GM12864 (cell line): ENCODE data around the gene PRKAG2.
"Not testable (repeated sequence)": the region's sequence is repeated elsewhere in the genome, so short reads cannot be mapped to it uniquely, and the experiment has no call there.

Experiments used
- DNase-seq: peaks from one replicate; pipeline ENCODE4 v3.0.0-alpha.2; 2011; ENCODE audit warnings: low read depth
- H3K4me3 ChIP-seq: 2 replicates; pipeline ENCODE4 v1.5.1; 2011; ENCODE audit warnings: mild to moderate bottlenecking, low read depth, low read length, control low read depth
- TF ChIP-seq, protein P1 (sequence below): IDR thresholded peaks from 2 replicates; pipeline ENCODE4 v1.5.1; 2011; ENCODE audit warnings: low read depth, mild to moderate bottlenecking, moderate library complexity, low read length, control low read depth, inconsistent platforms; ENCODE audit errors: missing control alignments

The PRKAG2 gene

DNA sequence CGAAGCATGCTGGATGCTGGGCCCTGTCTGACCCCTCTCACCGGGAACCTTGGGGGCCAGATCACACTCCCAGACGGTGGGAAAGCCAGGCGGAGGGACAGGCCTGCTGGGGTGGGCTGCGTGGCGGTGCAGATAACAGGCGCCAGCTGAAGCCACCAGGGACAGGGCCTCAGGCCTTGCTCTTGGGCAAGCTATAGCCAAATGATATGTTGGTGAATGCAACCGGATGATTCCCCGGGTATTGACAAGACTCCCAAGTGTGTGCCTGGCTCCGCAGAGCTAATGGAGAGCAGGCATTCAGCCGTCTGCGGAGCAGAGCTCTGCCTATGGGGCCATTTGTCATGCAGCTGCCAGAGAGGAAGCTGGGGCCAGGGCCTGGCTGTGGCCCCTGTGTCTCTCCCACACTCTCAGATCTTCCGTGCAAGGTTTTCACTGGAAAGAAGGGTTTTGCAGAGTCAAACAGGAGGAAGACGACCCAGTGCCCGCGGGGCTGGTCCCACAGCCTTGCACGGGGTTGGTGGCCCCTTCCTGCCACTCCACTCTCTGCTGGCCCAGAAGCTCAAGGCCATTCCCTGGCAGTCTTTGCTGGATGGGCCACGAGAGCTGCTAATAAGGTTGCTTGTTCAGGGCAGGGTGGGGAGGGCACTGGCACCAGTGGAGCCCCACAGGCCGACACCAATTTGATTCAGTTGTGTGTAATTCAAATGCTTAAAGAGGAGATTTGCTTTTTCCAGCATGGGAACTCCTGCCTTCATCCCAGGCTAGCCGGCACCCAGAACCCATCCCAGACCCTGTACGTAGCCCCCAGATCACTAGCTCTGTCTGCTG is 91.8 kb downstream of the PRKAG2 start:
- H3K4me3 ChIP-seq = no peak overlapping the region
- no peak for DNase-seq
- TF ChIP-seq, protein P1, sequence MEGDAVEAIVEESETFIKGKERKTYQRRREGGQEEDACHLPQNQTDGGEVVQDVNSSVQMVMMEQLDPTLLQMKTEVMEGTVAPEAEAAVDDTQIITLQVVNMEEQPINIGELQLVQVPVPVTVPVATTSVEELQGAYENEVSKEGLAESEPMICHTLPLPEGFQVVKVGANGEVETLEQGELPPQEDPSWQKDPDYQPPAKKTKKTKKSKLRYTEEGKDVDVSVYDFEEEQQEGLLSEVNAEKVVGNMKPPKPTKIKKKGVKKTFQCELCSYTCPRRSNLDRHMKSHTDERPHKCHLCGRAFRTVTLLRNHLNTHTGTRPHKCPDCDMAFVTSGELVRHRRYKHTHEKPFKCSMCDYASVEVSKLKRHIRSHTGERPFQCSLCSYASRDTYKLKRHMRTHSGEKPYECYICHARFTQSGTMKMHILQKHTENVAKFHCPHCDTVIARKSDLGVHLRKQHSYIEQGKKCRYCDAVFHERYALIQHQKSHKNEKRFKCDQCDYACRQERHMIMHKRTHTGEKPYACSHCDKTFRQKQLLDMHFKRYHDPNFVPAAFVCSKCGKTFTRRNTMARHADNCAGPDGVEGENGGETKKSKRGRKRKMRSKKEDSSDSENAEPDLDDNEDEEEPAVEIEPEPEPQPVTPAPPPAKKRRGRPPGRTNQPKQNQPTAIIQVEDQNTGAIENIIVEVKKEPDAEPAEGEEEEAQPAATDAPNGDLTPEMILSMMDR = no peak

DNA sequence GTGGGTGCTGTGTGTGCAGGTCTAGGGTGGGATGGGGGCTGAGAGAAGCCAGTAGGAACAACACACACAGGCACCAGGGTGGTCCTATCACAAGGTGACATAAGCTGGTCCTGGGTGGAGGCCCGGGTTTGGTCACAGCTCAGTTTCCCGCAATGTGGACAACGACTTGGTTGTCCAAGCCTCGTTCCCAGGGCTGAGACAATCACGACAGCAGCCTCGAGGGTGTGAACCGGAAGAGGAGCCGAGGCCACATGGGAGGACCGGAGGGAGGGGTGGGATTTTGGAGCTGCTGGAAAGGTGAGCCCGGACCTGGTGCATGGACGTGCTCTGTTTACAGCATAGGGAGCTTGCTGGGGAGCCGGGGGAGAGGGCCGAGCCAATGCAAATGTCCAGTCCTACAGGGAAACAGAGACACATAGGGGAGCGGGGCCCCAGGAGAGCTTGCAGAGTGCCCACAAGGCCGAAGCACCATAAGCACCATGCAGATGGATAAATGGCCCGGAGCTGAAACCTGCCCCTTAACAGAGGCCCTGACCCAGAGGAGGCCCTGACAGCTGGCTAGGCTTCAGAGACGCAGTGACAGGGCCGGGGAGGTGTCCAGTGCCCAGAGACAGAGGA is 92.8 kb downstream of the PRKAG2 start:
- H3K4me3 ChIP-seq = no peak overlapping the region
- DNase-seq = no peak
- TF ChIP-seq, protein P1 = no peak

DNA sequence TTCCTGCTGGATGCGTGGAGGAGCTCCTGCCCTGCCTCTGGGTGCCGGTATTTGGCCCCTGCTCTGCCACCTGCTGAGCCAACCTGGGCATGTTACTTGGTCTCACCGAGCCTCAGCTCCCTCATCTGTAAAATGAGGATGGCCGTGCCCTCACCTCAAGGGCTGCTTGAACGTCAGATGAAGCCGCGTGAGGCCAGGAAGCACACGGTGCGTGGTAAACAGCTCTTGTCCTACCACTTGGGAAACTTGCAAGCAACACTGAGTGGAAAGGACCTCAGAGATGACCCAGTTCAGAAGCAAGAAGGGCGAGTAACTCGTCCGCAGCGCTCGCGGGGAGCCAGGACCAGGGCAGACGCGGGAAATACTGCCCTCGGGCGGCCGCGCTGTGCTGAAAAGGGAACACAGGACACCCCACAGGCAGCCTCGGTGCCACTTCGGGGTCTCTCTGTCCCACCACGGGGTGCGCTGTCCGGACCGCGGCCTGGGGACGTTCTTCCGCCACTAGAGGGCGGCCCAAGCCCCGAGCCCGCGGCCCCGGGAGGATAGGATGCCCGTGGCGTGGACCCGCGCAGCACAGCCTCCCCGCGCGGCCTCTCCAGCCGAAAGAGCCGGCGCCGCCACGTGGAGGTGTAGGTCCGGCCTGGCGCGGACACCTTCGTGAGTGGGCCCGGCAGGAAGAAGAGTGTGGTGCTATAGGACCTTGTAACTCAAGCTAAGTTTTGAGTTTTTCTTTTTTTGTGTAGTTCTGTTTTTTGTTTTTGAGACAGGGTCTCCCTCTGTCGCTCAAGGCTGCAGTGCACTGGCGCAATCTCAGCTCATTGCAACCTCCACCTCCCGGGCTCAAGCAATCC is 94.1 kb downstream of the PRKAG2 start:
- TF ChIP-seq, protein P1 = peak; percentile 90
- H3K4me3 ChIP-seq = no peak overlapping the region
- DNase-seq = no peak

DNA sequence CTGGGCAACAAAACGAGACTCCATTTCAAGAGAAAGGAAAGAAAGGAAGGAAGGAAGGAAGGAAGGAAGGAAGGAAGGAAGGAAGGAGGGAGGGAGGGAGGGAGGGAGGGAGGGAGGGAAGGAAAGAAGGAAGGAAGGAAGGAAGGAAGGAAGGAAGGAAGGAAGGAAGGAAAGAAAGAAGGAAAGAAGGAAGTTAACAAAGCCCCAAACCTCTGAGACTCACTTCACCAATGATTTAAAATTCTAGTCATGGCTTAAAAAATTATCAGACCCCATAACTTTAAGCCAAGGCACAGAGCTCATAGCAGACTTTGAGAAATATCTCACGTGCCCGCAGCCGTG is 94.7 kb downstream of the PRKAG2 start:
- H3K4me3 ChIP-seq, DNase-seq: not testable (repeated sequence)

- TF ChIP-seq, protein P1 = no peak
- H3K4me3 ChIP-seq = no peak overlapping the region
- DNase-seq = no peak
Observed at GRCh38 chr7:151781161-151781845, 95.6 kb downstream of the PRKAG2 start.

GRCh38 chr7:151780631-151781030 is 96.3 kb downstream of the PRKAG2 start:
- DNase-seq = no peak
- no peak overlapping the region for H3K4me3 ChIP-seq
- TF ChIP-seq, protein P1 = no peak

DNA sequence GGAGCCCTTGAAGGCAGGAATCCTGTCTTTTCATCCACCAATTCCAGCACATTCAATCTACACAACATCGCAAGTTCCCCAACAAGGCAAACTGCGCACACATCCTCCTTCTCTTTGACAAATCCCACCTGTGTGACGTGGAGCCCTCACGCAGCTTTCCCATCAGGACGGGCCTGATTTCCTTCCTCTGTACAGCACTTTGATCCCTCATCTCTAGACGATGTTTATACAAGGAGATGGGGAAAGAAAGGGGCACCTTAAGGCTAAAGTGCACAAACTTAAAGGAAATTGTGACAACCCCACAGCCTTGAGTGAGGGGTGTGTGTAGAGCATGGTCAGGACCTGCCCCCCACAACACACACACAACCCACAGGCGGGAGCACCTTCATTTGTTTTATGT is 97.2 kb downstream of the PRKAG2 start:
- DNase-seq = no peak
- no peak overlapping the region for H3K4me3 ChIP-seq
- TF ChIP-seq, protein P1 = no peak
